CD4-positive, alpha-beta T cell (primary cell): ENCODE measurements around the gene ALDOC. TPM values are rescaled to one million over a fixed set of nuclear protein-coding genes. Genes with fewer than 3 reads are reported as not detected.

Experiments used
- ATAC-seq: fragments of 200-7000 bp; cut with Tn5 transposase; one replicate; pipeline ENCODE4 v1.10.0; 2022; ENCODE audit warnings: mild to moderate bottlenecking; ENCODE audit not compliant: poor library complexity
- CTCF ChIA-PET: fragments of 350-600 bp; sonication (Branson Sonifier 250); formaldehyde crosslinking; loops from one replicate; lab custom pipeline; 2021; ENCODE audit warnings: antibody characterized with exemption, inconsistent platforms; lab: Charles Lee
- POLR2A ChIA-PET: fragments of 350-600 bp; sonication (Branson Sonifier 250); formaldehyde crosslinking; loops from one replicate; lab custom pipeline; 2021; ENCODE audit warnings: antibody characterized with exemption, inconsistent platforms; lab: Charles Lee
- DNase-seq, 14 experiments: peaks; one replicate each; pipeline ENCODE4 v3.0.0-alpha.2; 2013 to 2020; ENCODE audit warnings: mixed read lengths in 2 of 14
- H3K27ac ChIP-seq, 2 donors: one replicate each; pipeline versions ENCODE4 v1.5.1 to v1.7.0; 2013; ENCODE audit warnings: low read length in 2 of 2, low read depth in 1 of 2, mild to moderate bottlenecking in 1 of 2
- H3K27me3 ChIP-seq, 2 experiments: 1 replicate in 1 of 2; 2 replicates in 1 of 2; pipeline versions ENCODE4 v1.6.1 to v1.7.0; 2013; ENCODE audit warnings: low read length in 2 of 2, control low read depth in 1 of 2, mild to moderate bottlenecking in 1 of 2, moderate library complexity in 1 of 2; ENCODE audit not compliant: insufficient read depth in 2 of 2, control insufficient read depth in 1 of 2
- H3K36me3 ChIP-seq: one replicate; pipeline ENCODE4 v1.6.1; 2013; ENCODE audit warnings: low read length, control low read depth; ENCODE audit not compliant: insufficient read depth
- H3K4me1 ChIP-seq: one replicate; pipeline ENCODE4 v1.6.1; 2013; ENCODE audit warnings: low read length, control low read depth; ENCODE audit not compliant: insufficient read depth
- H3K4me3 ChIP-seq: one replicate; pipeline ENCODE4 v1.5.1; 2013; ENCODE audit warnings: mild to moderate bottlenecking, low read length, moderate library complexity
- H3K9me3 ChIP-seq, 2 experiments: 1 replicate in 1 of 2; 2 replicates in 1 of 2; pipeline versions ENCODE4 v1.6.1 to v1.7.0; 2013; ENCODE audit warnings: low read length in 2 of 2, mild to moderate bottlenecking in 2 of 2, control low read depth in 1 of 2, moderate library complexity in 1 of 2; ENCODE audit not compliant: control insufficient read depth in 1 of 2, insufficient read depth in 1 of 2
- H3K27ac Mint-ChIP-seq: one replicate; pipeline ENCODE4 v1.8.0; 2020; ENCODE audit warnings: mixed read lengths
- H3K27me3 Mint-ChIP-seq: one replicate; pipeline ENCODE4 v1.8.0; 2021; ENCODE audit warnings: mixed read lengths
- H3K36me3 Mint-ChIP-seq: one replicate; pipeline ENCODE4 v1.8.0; 2021; ENCODE audit warnings: low read depth, mixed read lengths
- H3K4me1 Mint-ChIP-seq: one replicate; pipeline ENCODE4 v1.8.0; 2021; ENCODE audit warnings: low read depth, mixed read lengths
- H3K4me3 Mint-ChIP-seq: one replicate; pipeline ENCODE4 v1.8.0; 2020; ENCODE audit warnings: mild to moderate bottlenecking, mixed read lengths
- H3K9me3 Mint-ChIP-seq: one replicate; pipeline ENCODE4 v1.8.0; 2020; ENCODE audit warnings: mixed read lengths
- CTCF ChIP-seq: fragments of 200-600 bp; IDR thresholded peaks from one replicate; pipeline ENCODE4 v1.8.0; 2022; ENCODE audit warnings: antibody characterized with exemption, mild to moderate bottlenecking
- intact Hi-C, 2 experiments: fragments of 100-400 bp; cut with DNase I in 1 of 2; cut with micrococcal nuclease in 1 of 2; formaldehyde crosslinking; loops; one replicate each; pipeline versions ENCODE4 v1.15.1 to v1.9.0; 2023 to 2025; cut with DNase I, micrococcal nuclease
- total RNA-seq, 174 experiments: library from RNA in 2 of 174; stranded (reverse) in 2 of 174; gene quantifications; one replicate each; pipeline ENCODE4 v1.2.3 and lab custom pipeline; 2021 to 2026

The ALDOC gene
- total RNA-seq, 2 experiments from 2014 or later, result 21.8 to 22.7 TPM

- ChIA-PET POLR2A (no interaction called here), CTCF (no interaction called here)
- no peaks in the 10 kb centered on the region for H3K9me3 ChIP-seq
Measured at GRCh38 chr17:28530250-28530649, 46.4 kb downstream of the ALDOC start.

GRCh38 chr17:28529013-28529400, 47.7 kb downstream of the ALDOC start:
- H3K9me3 ChIP-seq, result no peaks in the 10 kb centered on the region
- Mint-ChIP-seq H3K4me3 (no peak overlapping the region), H3K36me3 (no peaks in the 10 kb centered on the region), H3K27me3 (no peaks in the 10 kb centered on the region), H3K27ac (no peak overlapping the region), H3K9me3 (no peaks in the 10 kb centered on the region), H3K4me1 (no peaks in the 10 kb centered on the region)
- no peaks in the 10 kb centered on the region for H3K4me1 ChIP-seq
- no peaks in the 10 kb centered on the region for H3K27me3 ChIP-seq
- no peak for TF ChIP-seq CTCF
- no peak for ATAC-seq
- intact Hi-C loops, result no loop called here
- H3K36me3 ChIP-seq, result no peaks in the 10 kb centered on the region
- POLR2A ChIA-PET, result no interaction called here
- H3K4me3 ChIP-seq, result no peak overlapping the region
- CTCF ChIA-PET, result no interaction called here
- H3K27ac ChIP-seq, result no peak overlapping the region
- no peak for DNase-seq

More at GRCh38 chr17:28530250-28530649, 46.4 kb downstream of the ALDOC start:
- Mint-ChIP-seq H3K4me1 (no peaks in the 10 kb centered on the region), H3K36me3 (no peaks in the 10 kb centered on the region), H3K4me3 (no peak overlapping the region), H3K27me3 (no peaks in the 10 kb centered on the region), H3K9me3 (no peaks in the 10 kb centered on the region), H3K27ac (no peak overlapping the region)
- no peaks in the 10 kb centered on the region for H3K36me3 ChIP-seq
- H3K4me3 ChIP-seq, result no peak overlapping the region
- intact Hi-C loops, result no loop called here
- no peak for TF ChIP-seq CTCF
- DNase-seq, result no peak
- no peaks in the 10 kb centered on the region for H3K4me1 ChIP-seq
- H3K27me3 ChIP-seq, result no peaks in the 10 kb centered on the region
- no peak for ATAC-seq
- H3K27ac ChIP-seq, result no peak overlapping the region

GRCh38 chr17:28528327-28529012, 48.2 kb downstream of the ALDOC start:
- ChIA-PET POLR2A (no interaction called here), CTCF (no interaction called here)
- Histone ChIP-seq H3K27me3 (no peaks in the 10 kb centered on the region), H3K4me3 (no peak overlapping the region), H3K4me1 (no peaks in the 10 kb centered on the region), H3K9me3 (no peaks in the 10 kb centered on the region), H3K27ac (no peak overlapping the region), H3K36me3 (no peaks in the 10 kb centered on the region)
- DNase-seq (no peak), ATAC-seq (no peak)
- Mint-ChIP-seq H3K9me3 (no peaks in the 10 kb centered on the region), H3K4me3 (no peak overlapping the region), H3K36me3 (no peaks in the 10 kb centered on the region), H3K27ac (no peak overlapping the region), H3K27me3 (no peaks in the 10 kb centered on the region), H3K4me1 (no peaks in the 10 kb centered on the region)
- no peak for TF ChIP-seq CTCF
- intact Hi-C loops, result no loop called here
